ENCODE data around the gene SLC2A11. TPM values are rescaled to one million over a fixed set of nuclear protein-coding genes. Genes with fewer than 3 reads are reported as not detected.
"Not testable (repeated sequence)": the region's sequence is repeated elsewhere in the genome, so short reads cannot be mapped to it uniquely, and the experiment has no call there.

Gene SLC2A11
- total RNA-seq, 1 donor from 2014 or later = 9.2 TPM

DNA sequence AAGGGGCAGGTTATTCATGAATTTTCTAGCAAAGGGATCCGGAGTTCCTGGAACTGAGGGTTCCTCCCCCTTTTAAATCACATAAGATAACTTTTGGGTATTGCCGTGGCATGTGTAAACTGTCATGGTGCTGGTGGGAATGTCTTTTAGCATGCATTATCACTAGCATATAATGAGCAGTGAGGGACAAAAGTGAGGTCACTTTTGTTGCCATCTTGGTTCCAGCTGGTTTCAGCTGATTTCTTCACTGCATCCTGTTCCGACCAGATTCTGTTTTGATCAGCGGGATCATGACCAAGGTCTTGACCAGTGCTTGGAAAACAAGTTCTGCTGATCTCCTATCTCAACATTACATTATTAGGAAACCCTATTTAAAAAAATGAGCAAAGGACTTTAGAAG is 43.9 kb downstream of the SLC2A11 start:
- H3K36me3 Mint-ChIP-seq (ENCODE audit: low read depth, unreplicated experiment) = peaks cover 10% of the 10 kb centered on the region
- no peak for TF ChIP-seq CTCF (IDR thresholded peaks at IDR 0.05; ENCODE audit: unreplicated experiment)

GRCh38 chr22:23903328-23903971 is 45.8 kb downstream of the SLC2A11 start:
- DNase-seq (ENCODE audit: low spot score) = no peak
- no peak overlapping the region for H3K4me3 Mint-ChIP-seq (ENCODE audit: unreplicated experiment)
- no peak for TF ChIP-seq CTCF (IDR thresholded peaks at IDR 0.05; ENCODE audit: unreplicated experiment)
- H3K27ac Mint-ChIP-seq (ENCODE audit: unreplicated experiment) = no peak overlapping the region
- no peaks in the 10 kb centered on the region for H3K9me3 Mint-ChIP-seq (ENCODE audit: unreplicated experiment)
- H3K36me3 Mint-ChIP-seq (ENCODE audit: low read depth, unreplicated experiment) = peaks cover 8% of the 10 kb centered on the region
- no peaks in the 10 kb centered on the region for H3K4me1 Mint-ChIP-seq (ENCODE audit: unreplicated experiment)
- H3K27me3 Mint-ChIP-seq (ENCODE audit: unreplicated experiment) = peaks cover 14% of the 10 kb centered on the region

More for the DNA sequence above, 43.9 kb downstream of the SLC2A11 start:
- no peaks in the 10 kb centered on the region for H3K9me3 Mint-ChIP-seq (ENCODE audit: unreplicated experiment)
- H3K27me3 Mint-ChIP-seq (ENCODE audit: unreplicated experiment) = peaks cover 12% of the 10 kb centered on the region
- no peaks in the 10 kb centered on the region for H3K4me1 Mint-ChIP-seq (ENCODE audit: unreplicated experiment)
- no peak overlapping the region for H3K27ac Mint-ChIP-seq (ENCODE audit: unreplicated experiment)
- no peak for DNase-seq (ENCODE audit: low spot score)
- no peak overlapping the region for H3K4me3 Mint-ChIP-seq (ENCODE audit: unreplicated experiment)

- DNase-seq (ENCODE audit: low spot score) = no peak
- no peak overlapping the region for H3K4me3 Mint-ChIP-seq (ENCODE audit: unreplicated experiment)
- H3K27ac Mint-ChIP-seq (ENCODE audit: unreplicated experiment) = no peak overlapping the region
- H3K27me3 Mint-ChIP-seq (ENCODE audit: unreplicated experiment) = peaks cover 13% of the 10 kb centered on the region
- peaks cover 3% of the 10 kb centered on the region for H3K36me3 Mint-ChIP-seq (ENCODE audit: low read depth, unreplicated experiment)
- TF ChIP-seq CTCF (IDR thresholded peaks at IDR 0.05; ENCODE audit: unreplicated experiment) = no peak
- H3K9me3 Mint-ChIP-seq (ENCODE audit: unreplicated experiment) = no peaks in the 10 kb centered on the region
- no peaks in the 10 kb centered on the region for H3K4me1 Mint-ChIP-seq (ENCODE audit: unreplicated experiment)
Observed at GRCh38 chr22:23904573-23905254, 47.0 kb downstream of the SLC2A11 start.

DNA sequence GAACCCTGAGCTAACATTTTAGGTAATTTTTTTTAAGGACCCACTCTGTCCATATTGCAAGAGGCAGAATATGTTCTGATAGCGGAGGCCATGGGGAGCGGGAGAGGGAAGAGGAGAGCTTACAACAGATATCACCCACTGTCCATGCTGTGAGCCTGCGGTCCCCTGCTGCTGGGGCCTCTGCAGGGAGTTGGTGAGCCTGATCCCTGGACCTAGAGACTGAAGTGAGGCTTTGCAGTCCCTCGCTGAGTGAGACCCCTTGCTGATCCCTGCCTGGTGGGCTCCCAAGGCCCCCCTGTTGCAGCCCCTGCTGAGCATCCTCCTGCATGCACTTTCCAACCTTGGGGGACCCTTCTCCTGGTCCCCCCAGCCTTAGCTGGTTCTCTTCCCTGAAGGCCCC is 49.0 kb downstream of the SLC2A11 start:
- peaks cover 3% of the 10 kb centered on the region for H3K36me3 Mint-ChIP-seq (ENCODE audit: low read depth, unreplicated experiment)
- no peaks in the 10 kb centered on the region for H3K9me3 Mint-ChIP-seq (ENCODE audit: unreplicated experiment)
- no peak overlapping the region for H3K27ac Mint-ChIP-seq (ENCODE audit: unreplicated experiment)
- no peak for DNase-seq (ENCODE audit: low spot score)
- H3K27me3 Mint-ChIP-seq (ENCODE audit: unreplicated experiment) = peaks cover 13% of the 10 kb centered on the region
- TF ChIP-seq CTCF (IDR thresholded peaks at IDR 0.05; ENCODE audit: unreplicated experiment) = no peak
- no peaks in the 10 kb centered on the region for H3K4me1 Mint-ChIP-seq (ENCODE audit: unreplicated experiment)
- H3K4me3 Mint-ChIP-seq (ENCODE audit: unreplicated experiment) = no peak overlapping the region

GRCh38 chr22:23907423-23907822 is 49.7 kb downstream of the SLC2A11 start:
- not testable (repeated sequence) for DNase-seq (ENCODE audit: low spot score); H3K27ac Mint-ChIP-seq (ENCODE audit: unreplicated experiment); H3K9me3 Mint-ChIP-seq (ENCODE audit: unreplicated experiment); H3K4me3 Mint-ChIP-seq (ENCODE audit: unreplicated experiment); H3K36me3 Mint-ChIP-seq (ENCODE audit: low read depth, unreplicated experiment); H3K4me1 Mint-ChIP-seq (ENCODE audit: unreplicated experiment)
- peaks cover 11% of the 10 kb centered on the region for H3K27me3 Mint-ChIP-seq (ENCODE audit: unreplicated experiment)
